Kidney (tissue), 14 donors: Measurements from ENCODE around the gene CASD1. TPM values are rescaled to one million over a fixed set of nuclear protein-coding genes. Genes with fewer than 3 reads are reported as not detected.

Experiments used
- DNase-seq, 5 donors: peaks; one replicate each; pipeline ENCODE4 v3.0.0-alpha.2; 2013 to 2020
- FAIRE-seq: peaks from 2 replicates; lab custom pipeline; 2012; peaks lifted over from hg19 to GRCh38; lab: Jason Lieb, UNC
- H3K27ac ChIP-seq, 2 donors: one replicate each; pipeline ENCODE4 v1.7.0; 2013; ENCODE audit warnings: low read depth in 2 of 2, low read length in 2 of 2, inconsistent platforms in 1 of 2
- H3K27me3 ChIP-seq: one replicate; pipeline ENCODE4 v1.7.1; 2013; ENCODE audit warnings: low read length, inconsistent platforms; ENCODE audit not compliant: control insufficient read depth, insufficient read depth
- H3K36me3 ChIP-seq, 3 donors: one replicate each; pipeline versions ENCODE4 v1.7.0 to v1.7.1; 2013; ENCODE audit warnings: low read length in 3 of 3, control low read depth in 1 of 3, inconsistent platforms in 1 of 3; ENCODE audit not compliant: insufficient read depth in 3 of 3, control insufficient read depth in 2 of 3
- H3K4me1 ChIP-seq, 3 donors: one replicate each; pipeline versions ENCODE4 v1.7.0 to v1.7.1; 2013; ENCODE audit warnings: low read length in 3 of 3, inconsistent platforms in 1 of 3, low read depth in 1 of 3; ENCODE audit not compliant: control insufficient read depth in 2 of 3, insufficient read depth in 2 of 3
- H3K4me3 ChIP-seq, 3 donors: one replicate each; pipeline versions ENCODE4 v1.7.0 to v1.8.1; 2013; ENCODE audit warnings: low read length in 3 of 3, control low read depth in 1 of 3, inconsistent platforms in 1 of 3
- H3K9ac ChIP-seq, 3 donors: one replicate each; pipeline versions ENCODE4 v1.7.0 to v1.7.1; 2013; ENCODE audit warnings: low read length in 3 of 3, control low read depth in 1 of 3, inconsistent platforms in 1 of 3
- H3K9me3 ChIP-seq, 3 donors: one replicate each; pipeline versions ENCODE4 v1.7.0 to v1.7.1; 2013; ENCODE audit warnings: low read length in 3 of 3, control low read depth in 1 of 3, inconsistent platforms in 1 of 3; ENCODE audit not compliant: control insufficient read depth in 2 of 3, insufficient read depth in 1 of 3
- CTCF ChIP-seq: IDR thresholded peaks from 3 replicates; pipeline ENCODE4 v1.5.1; 2012; ENCODE audit warnings: mild to moderate bottlenecking, moderate library complexity, borderline replicate concordance; ENCODE audit not compliant: insufficient read depth; ENCODE audit errors: extremely low read depth
- intact Hi-C: fragments of 100-400 bp; cut with DNase I; formaldehyde crosslinking; loops from one replicate; pipeline ENCODE4 v1.11.1; 2022
- polyA plus RNA-seq: library from polyadenylated mRNA; stranded (reverse); fragments of 350-450 nt; fragmentation: Illumina TruSeq; extraction: RNeasy Lipid Tissue Mini Kit (QIAGEN cat#74804); gene quantifications from one replicate; pipeline ENCODE4 v1.2.3, GENCODE V29; 2014; ENCODE audit warnings: low read depth, low replicate concordance; ENCODE audit not compliant: insufficient read depth
- total RNA-seq: library from RNA; stranded (reverse); fragmentation: NEBNext Ultra II Directional; extraction: Animal tissue kit (Norgen Biotek cat#: 25700); gene quantifications from one replicate; pipeline ENCODE4 v1.2.1, GENCODE V29; 2021
- donor health status: control.
- donor health status: control.
- donor health status: control.
- donor health status: control.
- donor health status: control.
- donor health status: DM: yes; HTN: yes; CAD: no.
- donor health status: Normal renal cell carcinoma (clear cell type).

CASD1 gene
- total and polyA plus RNA-seq, 2 donors from 2014 or later, result 10.8 to 22.8 TPM

GRCh38 chr7:94575646-94576045, 66.0 kb downstream of the CASD1 start:
- Histone ChIP-seq H3K9me3 (peaks cover 0 to 9% (median 0%) of the 10 kb centered on the region in 3 donors), H3K27me3 (no peaks in the 10 kb centered on the region), H3K36me3 (peaks cover 0 to 3% (median 0%) of the 10 kb centered on the region in 3 donors), H3K4me3 (no peak overlapping the region), H3K27ac (no peak overlapping the region), H3K4me1 (no peaks in the 10 kb centered on the region), H3K9ac (no peak overlapping the region)
- FAIRE-seq (no peak), DNase-seq (no peak)
- intact Hi-C loops, result no loop called here
- no peak for TF ChIP-seq CTCF

GRCh38 chr7:94576316-94576715, 66.7 kb downstream of the CASD1 start:
- DNase-seq (no peak), FAIRE-seq (no peak)
- peaks cover 0 to 3% (median 0%) of the 10 kb centered on the region in 3 donors for H3K36me3 ChIP-seq
- H3K9ac ChIP-seq, result no peak overlapping the region
- H3K27ac ChIP-seq, result no peak overlapping the region
- no peaks in the 10 kb centered on the region for H3K4me1 ChIP-seq
- no peak for TF ChIP-seq CTCF
- intact Hi-C loops, result no loop called here
- H3K9me3 ChIP-seq, result peaks cover 0 to 9% (median 0%) of the 10 kb centered on the region in 3 donors
- no peaks in the 10 kb centered on the region for H3K27me3 ChIP-seq
- no peak overlapping the region for H3K4me3 ChIP-seq

GRCh38 chr7:94577357-94577756, 67.7 kb downstream of the CASD1 start:
- H3K4me3 ChIP-seq, result no peak overlapping the region
- H3K27ac ChIP-seq, result no peak overlapping the region
- TF ChIP-seq CTCF, result no peak
- no peak overlapping the region for H3K9ac ChIP-seq
- H3K36me3 ChIP-seq, result peaks cover 0 to 3% (median 0%) of the 10 kb centered on the region in 3 donors
- H3K9me3 ChIP-seq, result peaks cover 0 to 9% (median 0%) of the 10 kb centered on the region in 3 donors
- no peak for DNase-seq
- no peaks in the 10 kb centered on the region for H3K27me3 ChIP-seq
- no peaks in the 10 kb centered on the region for H3K4me1 ChIP-seq
- FAIRE-seq, result no peak
- intact Hi-C loops, result no loop called here

GRCh38 chr7:94578614-94579013, 69.0 kb downstream of the CASD1 start:
- H3K9ac ChIP-seq, result no peak overlapping the region
- no peaks in the 10 kb centered on the region for H3K4me1 ChIP-seq
- no peaks in the 10 kb centered on the region for H3K27me3 ChIP-seq
- peaks cover 0 to 3% (median 0%) of the 10 kb centered on the region in 3 donors for H3K36me3 ChIP-seq
- FAIRE-seq, result no peak
- H3K4me3 ChIP-seq, result no peak overlapping the region
- no peak for DNase-seq
- intact Hi-C loops, result no loop called here
- TF ChIP-seq CTCF, result no peak
- no peak overlapping the region for H3K27ac ChIP-seq
- H3K9me3 ChIP-seq, result peaks cover 0 to 9% (median 0%) of the 10 kb centered on the region in 3 donors
